ENCODE measurements around the gene SORCS1. TPM values are rescaled to one million over a fixed set of nuclear protein-coding genes. Genes with fewer than 3 reads are reported as not detected.

The SORCS1 gene
- total and polyA plus RNA-seq, 2 donors (not counting 1 experiment from before 2014, with no cell fraction given) = under 0.01 to 0.01 TPM

DNA sequence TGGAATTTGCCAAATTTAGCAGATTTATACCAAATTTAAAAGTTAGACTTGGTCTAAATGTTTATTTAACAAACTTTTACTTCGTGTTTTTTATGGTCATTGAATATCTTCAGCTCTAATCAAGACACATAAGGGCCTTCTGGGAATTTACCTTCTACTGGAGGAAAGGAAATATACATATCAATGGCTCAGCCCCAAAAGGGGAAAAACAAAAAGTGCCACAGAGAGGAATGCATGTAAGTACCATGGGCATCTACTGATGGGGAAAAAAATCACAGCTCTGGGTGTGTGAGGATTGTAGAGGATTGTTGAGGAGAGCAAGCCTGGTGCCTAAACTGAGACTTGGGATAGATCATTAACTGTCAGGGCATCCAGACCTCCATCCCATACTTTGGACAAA, 260.3 kb downstream of the SORCS1 start:
- Histone ChIP-seq H3K4me2 (ENCODE audit: extremely low read depth, insufficient read depth, low read length) (no peak overlapping the region), H3K9me3 (ENCODE audit: control insufficient read depth, insufficient read depth, low read depth, low read length) (no peaks in the 10 kb centered on the region), H3K9ac (ENCODE audit: insufficient read depth, low read length) (no peak overlapping the region), H3K36me3 (ENCODE audit: control insufficient read depth, insufficient read depth, low read length) (no peaks in the 10 kb centered on the region), H3K4me1 (ENCODE audit: control insufficient read depth, extremely low read depth, insufficient read depth, low read length) (no peaks in the 10 kb centered on the region), H3K27ac (ENCODE audit: insufficient read depth, low read length) (no peak overlapping the region), H2AFZ (ENCODE audit: low read length) (no peak overlapping the region), H4K20me1 (ENCODE audit: control insufficient read depth, extremely low read depth, insufficient read depth, low read length) (no peaks in the 10 kb centered on the region), H3K79me2 (ENCODE audit: control insufficient read depth, insufficient read depth, low read length) (no peaks in the 10 kb centered on the region), H3K27me3 (ENCODE audit: control insufficient read depth, insufficient read depth, low read length) (no peaks in the 10 kb centered on the region), H3K4me3 (replicated peaks in 1 of 4; ENCODE audit: control extremely low read depth in 1 of 4, insufficient read depth in 1 of 4, low read depth in 3 of 4, low read length in 4 of 4) (no peak overlapping the region)
- no peak for TF ChIP-seq EZH2 (IDR thresholded peaks at IDR 0.05; ENCODE audit: low read length, missing control alignments)
- DNase-seq (ENCODE audit: low read depth in 2 of 2) = no peak

- H3K36me3 ChIP-seq (ENCODE audit: control insufficient read depth, insufficient read depth, low read length) = no peaks in the 10 kb centered on the region
- no peak overlapping the region for H2AFZ ChIP-seq (ENCODE audit: low read length)
- H3K27me3 ChIP-seq (ENCODE audit: control insufficient read depth, insufficient read depth, low read length) = no peaks in the 10 kb centered on the region
- TF ChIP-seq EZH2 (IDR thresholded peaks at IDR 0.05; ENCODE audit: low read length, missing control alignments) (no peak), CTCF (conservative IDR thresholded peaks at IDR 0.05 in 1 of 2, IDR thresholded peaks at IDR 0.05 in 1 of 2; ENCODE audit: low read depth in 1 of 2, low read length in 2 of 2) (no peak)
- no peak for DNase-seq (ENCODE audit: low read depth in 2 of 2)
- no peaks in the 10 kb centered on the region for H3K79me2 ChIP-seq (ENCODE audit: control insufficient read depth, insufficient read depth, low read length)
- H3K9ac ChIP-seq (ENCODE audit: insufficient read depth, low read length) = no peak overlapping the region
- H3K9me3 ChIP-seq (ENCODE audit: control insufficient read depth, insufficient read depth, low read depth, low read length) = no peaks in the 10 kb centered on the region
- no peak overlapping the region for H3K27ac ChIP-seq (ENCODE audit: insufficient read depth, low read length)
- no peak overlapping the region for H3K4me3 ChIP-seq (replicated peaks in 1 of 4; ENCODE audit: control extremely low read depth in 1 of 4, insufficient read depth in 1 of 4, low read depth in 3 of 4, low read length in 4 of 4)
- no peak overlapping the region for H3K4me2 ChIP-seq (ENCODE audit: extremely low read depth, insufficient read depth, low read length)
- no peaks in the 10 kb centered on the region for H3K4me1 ChIP-seq (ENCODE audit: control insufficient read depth, extremely low read depth, insufficient read depth, low read length)
- H4K20me1 ChIP-seq (ENCODE audit: control insufficient read depth, extremely low read depth, insufficient read depth, low read length) = no peaks in the 10 kb centered on the region
These were observed 261.3 kb downstream of the SORCS1 start for GRCh38 chr10:106903180-106903579.

GRCh38 chr10:106900016-106900652, 264.4 kb downstream of the SORCS1 start:
- TF ChIP-seq CTCF (conservative IDR thresholded peaks at IDR 0.05 in 1 of 2, IDR thresholded peaks at IDR 0.05 in 1 of 2; ENCODE audit: low read depth in 1 of 2, low read length in 2 of 2) = no peak
- TF ChIP-seq EZH2 (IDR thresholded peaks at IDR 0.05; ENCODE audit: low read length, missing control alignments) = no peak
- Histone ChIP-seq H3K4me1 (ENCODE audit: control insufficient read depth, extremely low read depth, insufficient read depth, low read length) (no peaks in the 10 kb centered on the region), H2AFZ (ENCODE audit: low read length) (no peak overlapping the region)

More at GRCh38 chr10:106900016-106900652, 264.4 kb downstream of the SORCS1 start:
- Histone ChIP-seq H3K36me3 (ENCODE audit: control insufficient read depth, insufficient read depth, low read length) (no peaks in the 10 kb centered on the region), H3K4me2 (ENCODE audit: extremely low read depth, insufficient read depth, low read length) (no peak overlapping the region), H3K9me3 (ENCODE audit: control insufficient read depth, insufficient read depth, low read depth, low read length) (no peaks in the 10 kb centered on the region), H3K9ac (ENCODE audit: insufficient read depth, low read length) (no peak overlapping the region), H3K4me3 (replicated peaks in 1 of 4; ENCODE audit: control extremely low read depth in 1 of 4, insufficient read depth in 1 of 4, low read depth in 3 of 4, low read length in 4 of 4) (no peak overlapping the region), H4K20me1 (ENCODE audit: control insufficient read depth, extremely low read depth, insufficient read depth, low read length) (no peaks in the 10 kb centered on the region), H3K27me3 (ENCODE audit: control insufficient read depth, insufficient read depth, low read length) (no peaks in the 10 kb centered on the region), H3K79me2 (ENCODE audit: control insufficient read depth, insufficient read depth, low read length) (no peaks in the 10 kb centered on the region), H3K27ac (ENCODE audit: insufficient read depth, low read length) (no peak overlapping the region)
- no peak for DNase-seq (ENCODE audit: low read depth in 2 of 2)
